Left renal cortex interstitium (tissue), 4 donors: Measurements from ENCODE around the gene COQ4. TPM values are rescaled to one million over a fixed set of nuclear protein-coding genes. Genes with fewer than 3 reads are reported as not detected.
"Not testable (repeated sequence)": the region's sequence is repeated elsewhere in the genome, so short reads cannot be mapped to it uniquely, and the experiment has no call there.

Experiments used
- DNase-seq, 4 donors: peaks; one replicate each; pipeline ENCODE4 v3.0.0-alpha.2; 2013; ENCODE audit warnings: low read depth in 4 of 4, low spot score in 2 of 4, missing footprints in 1 of 4
- polyA plus RNA-seq, 4 donors: library from polyadenylated mRNA; unstranded; fragments of 120-200 nt; gene quantifications; one replicate each; pipeline ENCODE4 v1.2.1, GENCODE V29; 2013; ENCODE audit not compliant: insufficient read length in 4 of 4

Gene COQ4
- polyA plus RNA-seq = 10 to 100 TPM; 52.6 to 95.2 (median 79.7) TPM

DNA sequence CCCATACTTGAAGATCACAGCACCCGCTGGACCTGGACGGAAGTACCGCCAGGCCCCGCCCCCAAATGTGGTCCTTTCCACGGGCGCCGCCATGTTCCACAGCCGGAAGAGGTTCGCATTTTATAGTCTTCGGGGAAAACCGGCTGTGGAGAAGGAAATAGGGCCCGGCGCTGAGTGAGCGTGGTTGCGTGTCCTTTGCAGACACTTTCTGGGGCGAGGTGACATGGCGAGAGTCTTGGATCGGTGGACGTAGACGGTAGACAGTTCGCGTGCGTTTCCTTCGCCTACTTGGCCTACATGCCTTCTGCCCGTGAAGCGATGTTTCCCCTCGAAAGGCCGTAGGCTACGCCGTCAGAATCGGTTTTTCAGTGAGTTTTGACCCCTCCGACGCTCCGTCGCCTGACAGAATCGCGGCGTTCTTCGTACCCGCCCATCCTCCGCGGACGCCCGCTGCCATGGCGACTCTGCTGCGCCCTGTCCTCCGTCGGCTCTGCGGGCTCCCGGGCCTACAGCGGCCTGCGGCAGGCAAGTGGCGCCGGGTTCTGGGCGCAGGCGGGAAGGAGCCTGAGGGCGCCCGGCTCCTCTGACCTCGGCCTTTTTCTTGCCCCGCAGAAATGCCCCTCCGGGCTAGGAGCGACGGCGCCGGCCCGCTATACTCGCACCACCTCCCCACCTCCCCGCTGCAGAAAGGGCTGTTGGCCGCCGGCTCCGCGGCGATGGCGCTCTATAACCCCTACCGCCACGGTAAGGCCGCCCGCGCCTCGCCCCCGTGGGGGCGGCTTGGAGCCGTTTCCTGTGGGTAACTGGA lies at the start of gene COQ4, which contains the start of gene TRUB2:
Gene COQ4, plus strand, starts transcription at position 436 of the 808 bp plus-strand sequence. Its CDS starts 20 bp downstream, at position 456.
Gene TRUB2, minus strand, starts transcription at position 44 of the 808 bp plus-strand sequence. Its CDS starts 39 bp downstream, at position 5.
- DNase-seq = peak; percentile 91 to 98 (median 95)

- DNase-seq = no peak
Measured at GRCh38 chr9:128274245-128274644, 48.4 kb upstream of the COQ4 start.

GRCh38 chr9:128275198-128276007 lies 47.2 kb upstream of the COQ4 start, which contains the start of gene GOLGA2:
GOLGA2 (minus strand) TSS chr9:128276007; CDS start chr9:128275976, 31 bp downstream.
- DNase-seq = peak in 1 of 4 donors; percentile 31

DNA sequence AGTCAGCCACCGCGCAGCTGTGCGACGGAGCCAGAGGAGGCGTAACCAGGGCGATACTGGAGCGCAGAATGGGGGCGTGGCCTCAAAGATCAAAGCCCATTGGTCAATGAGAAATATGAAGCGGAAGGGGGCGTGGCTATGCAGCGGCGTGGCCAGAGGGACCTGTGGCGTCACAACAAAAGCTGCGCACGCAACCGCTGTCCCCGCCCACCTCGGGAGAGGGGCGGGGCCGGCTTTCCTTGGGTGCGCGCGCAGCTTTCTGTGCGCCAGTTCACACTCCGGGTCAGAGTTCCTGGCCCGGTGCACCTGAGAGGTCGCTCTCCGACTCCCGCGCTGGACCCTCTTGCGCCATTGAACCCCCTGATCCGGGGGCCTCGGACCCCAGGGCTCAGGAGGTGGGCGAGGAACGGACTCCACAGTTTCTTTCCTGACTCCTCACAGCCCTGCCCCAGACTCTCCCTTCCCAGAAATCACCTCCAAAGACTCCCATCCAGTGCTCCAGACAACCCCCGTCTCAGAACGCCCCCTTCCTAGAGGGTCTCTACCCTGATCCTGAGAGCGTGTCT lies 46.5 kb upstream of the COQ4 start, which contains the start of gene SWI5:
Gene SWI5, plus strand, starts transcription at position 269 of the 566 bp plus-strand sequence.
- DNase-seq = peak; percentile 95 to 100 (median 100)

DNA sequence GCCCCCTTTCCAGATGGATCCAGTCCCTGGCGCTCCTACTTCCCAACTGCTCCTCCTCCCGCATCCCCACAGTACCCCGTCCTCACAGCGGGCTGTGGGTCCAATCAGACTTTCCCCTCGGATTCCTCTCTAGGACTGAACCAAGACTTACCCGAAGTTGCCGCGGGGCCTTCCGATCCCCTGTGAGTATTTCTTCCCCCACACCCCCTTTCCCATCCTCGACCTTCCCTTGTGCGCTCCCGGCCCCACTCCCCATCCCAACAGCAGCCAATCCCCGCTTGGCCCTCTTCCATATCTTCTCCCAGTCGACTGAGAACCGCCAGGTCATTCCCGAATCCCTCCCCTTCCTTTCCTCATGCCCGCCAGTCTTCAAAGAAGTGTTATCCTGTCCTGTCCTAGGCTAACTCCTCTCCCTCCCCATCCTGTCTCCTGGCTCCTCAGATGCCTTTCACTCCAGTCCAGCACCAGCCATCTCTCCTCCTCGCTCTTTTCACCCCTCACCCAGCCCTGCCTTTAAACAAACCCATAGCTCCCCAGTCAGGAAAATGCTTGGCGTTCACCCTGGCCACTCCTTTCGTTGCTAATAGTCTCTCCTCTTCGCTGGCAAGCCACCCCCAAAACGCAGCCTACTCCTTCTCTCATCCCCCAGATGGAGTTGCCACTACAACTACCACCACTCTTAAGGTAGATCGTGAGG lies 45.9 kb upstream of the COQ4 start:
- DNase-seq = peak in 2 of 4 donors; percentile 29 to 37

- not testable (repeated sequence) for DNase-seq
Measured at GRCh38 chr9:128279088-128280073, 43.3 kb upstream of the COQ4 start.

DNA sequence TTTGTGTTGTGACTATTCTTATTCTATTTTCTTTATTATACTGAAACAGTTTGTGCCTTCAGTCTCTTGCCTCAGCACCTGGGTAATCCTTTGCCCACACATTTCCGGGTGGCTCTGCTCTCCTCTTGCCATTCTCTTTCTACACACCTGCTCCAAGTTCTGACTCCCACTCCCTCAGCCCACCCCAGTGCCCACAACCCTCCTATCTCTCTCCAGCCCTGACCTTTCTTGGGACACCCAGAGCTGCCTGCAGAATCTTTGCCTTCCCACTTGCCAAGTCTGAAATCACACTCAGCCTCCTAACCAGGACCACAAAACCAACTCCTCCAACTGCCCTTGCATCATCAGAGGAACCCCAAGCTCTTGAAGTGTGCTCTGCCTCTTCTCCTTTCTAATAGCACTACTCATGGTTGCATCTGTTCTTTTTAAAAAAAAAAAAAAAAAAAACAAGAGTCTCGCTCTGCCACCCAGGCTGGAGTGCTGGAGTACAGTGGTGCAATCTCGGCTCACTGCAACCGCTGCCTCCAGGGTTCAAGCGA lies 42.5 kb upstream of the COQ4 start:
- no peak for DNase-seq

DNA sequence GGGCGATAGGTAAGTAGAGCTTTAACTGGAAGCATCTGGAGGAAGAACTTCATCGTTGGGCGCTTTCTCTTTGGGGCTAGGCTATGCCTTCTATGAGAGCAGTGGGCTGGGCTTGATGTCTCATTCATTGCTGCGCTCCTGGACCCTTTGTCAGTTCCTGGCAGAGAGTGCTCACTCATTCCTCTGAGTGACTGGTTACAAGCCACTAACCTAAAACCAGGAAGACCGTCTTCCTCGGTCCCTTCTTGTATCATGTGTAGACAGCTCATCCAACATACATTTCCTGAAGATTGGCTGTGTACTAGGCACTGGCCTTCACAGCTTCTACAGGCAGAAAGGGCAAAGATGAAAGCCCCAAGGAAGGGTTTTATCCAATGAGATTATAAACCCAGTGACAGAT lies 40.1 kb upstream of the COQ4 start:
- no peak for DNase-seq

DNA sequence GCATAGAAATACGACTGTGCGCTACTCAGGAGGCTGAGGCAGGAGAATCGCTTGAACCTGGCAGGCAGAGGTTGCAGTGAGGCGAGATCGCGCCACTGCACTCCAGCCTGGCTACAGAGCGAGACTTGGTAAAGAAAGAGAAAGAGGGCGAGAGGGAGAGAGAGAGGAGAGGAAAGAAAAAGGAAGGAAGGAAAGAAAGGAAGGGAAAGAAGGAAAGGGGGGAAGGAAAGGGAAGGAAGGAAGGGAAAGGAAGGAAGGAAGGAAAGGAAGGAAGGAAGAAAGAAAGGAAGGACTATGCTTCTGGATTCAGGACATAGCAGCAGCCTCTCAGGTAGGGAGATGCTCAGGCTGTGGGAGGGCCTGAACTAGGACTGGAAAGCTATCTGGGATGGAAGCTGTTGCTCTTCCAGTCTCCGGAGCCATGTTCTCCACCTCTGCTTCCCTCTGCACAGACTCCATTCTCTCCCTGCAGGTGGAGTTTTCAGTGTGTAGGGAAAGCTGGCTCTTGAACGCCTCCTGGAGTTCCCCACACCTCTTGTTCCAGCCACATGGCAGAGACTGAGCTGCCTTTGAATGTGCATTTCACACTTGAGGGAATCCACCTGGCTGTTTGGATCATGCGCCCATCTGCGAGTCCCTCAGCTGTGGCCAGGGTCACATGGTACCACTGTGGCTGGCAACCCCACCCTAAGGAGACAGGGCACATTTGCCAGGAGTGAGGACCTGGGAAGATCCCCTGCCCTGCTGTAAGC lies 37.4 kb upstream of the COQ4 start:
- no peak for DNase-seq

GRCh38 chr9:128286440-128286839 lies 36.2 kb upstream of the COQ4 start:
- DNase-seq = no peak

- no peak for DNase-seq
Measured at GRCh38 chr9:128288273-128289004, 34.2 kb upstream of the COQ4 start.

DNA sequence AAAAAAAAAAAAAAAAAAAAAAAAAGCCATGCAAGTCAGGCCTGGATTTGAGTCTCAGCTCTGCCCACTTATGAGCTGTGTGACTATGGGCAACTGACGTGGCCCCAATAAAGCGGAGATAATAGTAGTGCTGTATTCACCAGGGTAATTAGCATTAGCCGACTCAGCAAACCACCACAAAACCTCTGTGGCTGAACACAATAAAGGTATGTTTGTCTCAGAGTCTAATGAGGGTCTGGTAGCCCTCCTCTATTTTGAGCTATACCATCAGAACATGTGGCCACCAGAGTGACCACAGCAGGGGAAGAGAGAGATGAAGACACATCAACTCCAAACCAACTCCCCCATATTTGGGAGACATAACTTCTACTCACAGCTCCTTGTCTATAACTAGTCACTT lies 30.6 kb upstream of the COQ4 start:
- DNase-seq = no peak

DNA sequence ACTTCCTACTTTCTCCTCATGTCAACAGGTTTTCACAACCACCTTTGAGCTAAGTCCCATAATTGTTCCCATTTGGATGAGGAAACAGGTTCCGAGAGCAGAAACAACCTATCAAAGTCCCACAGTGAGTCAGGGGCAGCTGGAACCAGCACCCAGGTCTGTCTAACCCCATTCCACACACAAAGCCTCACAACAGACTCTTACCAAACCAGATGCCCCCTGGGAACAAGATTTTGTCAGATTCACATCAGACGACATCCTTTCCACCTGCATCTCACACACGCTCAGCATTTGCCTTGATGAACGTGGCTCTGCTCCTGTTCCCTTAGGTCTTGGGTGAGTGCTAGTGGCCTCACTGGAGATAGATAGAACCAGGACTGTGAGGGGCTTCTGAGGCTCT lies 29.5 kb upstream of the COQ4 start:
- no peak for DNase-seq

- DNase-seq = no peak
Measured at GRCh38 chr9:128294142-128294541, 28.5 kb upstream of the COQ4 start.

GRCh38 chr9:128296340-128297220 lies 26.1 kb upstream of the COQ4 start:
- DNase-seq = no peak

DNA sequence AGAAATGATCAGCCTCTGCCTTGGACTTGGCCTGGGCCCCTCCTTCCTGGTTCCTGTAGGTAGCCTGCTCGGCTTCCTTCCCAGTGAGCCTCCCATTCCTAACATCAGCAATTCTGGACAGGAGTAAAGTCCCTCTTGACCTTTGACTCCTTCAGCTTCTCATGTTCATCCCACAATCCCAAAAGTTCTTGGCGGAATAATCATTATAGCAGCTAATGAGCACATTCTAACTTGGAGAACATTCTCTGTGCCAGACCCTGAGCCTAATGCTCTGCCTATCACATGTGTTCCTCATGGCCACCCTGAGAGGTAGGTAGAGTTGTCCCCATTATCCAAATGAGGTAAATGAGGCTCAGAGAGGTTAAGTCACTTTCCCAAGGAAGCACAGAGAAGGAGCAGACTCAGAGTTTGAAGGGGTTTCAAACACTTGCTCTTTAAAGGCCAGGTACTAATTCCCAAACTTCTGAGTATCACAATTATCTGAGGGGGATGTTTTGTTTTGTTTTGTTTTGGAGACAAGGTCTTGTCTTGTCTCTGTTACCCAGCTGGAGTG lies 25.3 kb upstream of the COQ4 start:
- DNase-seq = no peak
